RCC 7860 (cell line): ENCODE measurements around the gene NEK7.
A peak's percentile ranks its signal among the peaks of the same experiment; 100 is the strongest.
"Not testable (repeated sequence)": the region's sequence is repeated elsewhere in the genome, so short reads cannot be mapped to it uniquely, and the experiment has no call there.

Experiments used
- DNase-seq: peaks from one replicate; pipeline ENCODE4 v3.0.0-alpha.2; 2015; ENCODE audit warnings: low spot score
- FAIRE-seq: peaks from 2 replicates; lab custom pipeline; 2012; peaks lifted over from hg19 to GRCh38; lab: Jason Lieb, UNC

Gene NEK7

GRCh38 chr1:198168227-198168626, 11.4 kb downstream of the NEK7 start:
- DNase-seq (peak; percentile 57), FAIRE-seq (peak; percentile 73)

DNA sequence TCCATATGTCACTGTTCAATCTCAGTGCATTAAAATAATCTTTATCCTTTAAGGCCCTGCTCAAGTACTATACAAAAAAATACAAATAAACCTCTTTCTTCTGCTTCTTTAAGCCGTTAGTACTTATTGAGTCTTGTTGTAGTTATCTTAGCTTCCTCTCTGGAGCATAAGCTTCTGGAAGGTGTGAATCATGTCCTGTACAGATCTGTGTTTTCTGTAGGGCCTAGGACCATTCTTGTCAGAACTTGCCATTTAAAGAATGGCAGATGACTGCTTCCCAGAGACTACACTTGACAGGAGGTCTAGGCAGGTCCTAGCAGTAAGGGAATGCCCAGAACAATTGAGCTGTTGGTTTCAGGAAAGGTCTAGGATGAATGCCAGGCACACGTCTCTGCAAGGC, 12.9 kb downstream of the NEK7 start:
- DNase-seq (no peak), FAIRE-seq (no peak)

GRCh38 chr1:198171667-198172540, 15.1 kb downstream of the NEK7 start:
- FAIRE-seq, result no peak

DNA sequence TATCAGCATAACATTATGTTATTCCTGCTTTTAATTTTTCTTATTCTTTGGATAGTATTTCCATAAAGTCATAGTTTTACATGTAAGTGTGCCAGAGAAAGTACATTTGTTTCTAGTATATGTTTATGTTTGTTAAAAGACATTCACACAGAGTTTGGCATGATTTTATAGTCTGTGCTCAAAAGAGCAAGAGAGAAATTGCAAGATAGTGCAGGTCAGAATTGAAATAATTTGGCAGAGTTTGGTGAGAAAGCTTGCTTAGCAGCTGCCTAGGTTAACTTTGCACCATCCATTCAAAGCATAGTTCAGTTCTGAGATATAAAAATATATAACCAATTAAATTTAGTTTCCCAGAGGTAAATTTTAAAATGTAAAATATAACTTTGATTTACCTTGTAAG, 17.0 kb downstream of the NEK7 start:
- DNase-seq (no peak), FAIRE-seq (peak; percentile 5)

More at GRCh38 chr1:198171667-198172540, 15.1 kb downstream of the NEK7 start:
- no peak for DNase-seq

- DNase-seq (no peak), FAIRE-seq (no peak)
These were observed 17.5 kb downstream of the NEK7 start for GRCh38 chr1:198174297-198174696.

GRCh38 chr1:198175423-198176170, 18.8 kb downstream of the NEK7 start:
- FAIRE-seq (peak; percentile 57), DNase-seq (peak; percentile 56)

- no peak for FAIRE-seq
- no peak for DNase-seq
These were observed 19.4 kb downstream of the NEK7 start for GRCh38 chr1:198176179-198176578.

GRCh38 chr1:198177546-198177945, 20.7 kb downstream of the NEK7 start:
- FAIRE-seq, result no peak

GRCh38 chr1:198178615-198179014, 21.8 kb downstream of the NEK7 start:
- FAIRE-seq, result no peak
- no peak for DNase-seq

More at GRCh38 chr1:198177546-198177945, 20.7 kb downstream of the NEK7 start:
- no peak for DNase-seq

GRCh38 chr1:198179556-198179981, 22.8 kb downstream of the NEK7 start:
- FAIRE-seq (peak; percentile 38), DNase-seq (peak; percentile 32)

GRCh38 chr1:198183605-198184004, 26.8 kb downstream of the NEK7 start:
- FAIRE-seq (no peak), DNase-seq (no peak)

GRCh38 chr1:198184516-198184915, 27.7 kb downstream of the NEK7 start:
- DNase-seq (no peak), FAIRE-seq (no peak)

DNA sequence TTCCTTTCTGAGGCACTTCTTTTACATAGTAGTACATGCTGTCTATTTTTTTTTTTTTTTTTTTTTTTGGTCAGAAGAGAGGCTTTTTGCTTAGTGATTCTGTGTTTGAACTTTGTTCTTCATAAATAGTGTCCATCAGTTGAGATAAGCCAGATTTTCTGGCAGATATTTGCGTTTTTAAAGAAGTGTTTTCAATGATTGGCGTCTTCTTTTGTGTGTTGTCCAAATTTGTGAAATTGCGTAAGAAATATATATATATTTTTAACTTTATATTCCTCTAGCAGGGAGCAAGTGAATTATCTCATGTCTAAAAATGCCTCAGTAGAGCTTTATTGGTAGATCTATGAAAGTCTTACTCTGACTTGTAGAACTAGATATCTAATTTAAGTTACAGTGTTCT, 28.3 kb downstream of the NEK7 start:
- FAIRE-seq (no peak), DNase-seq (no peak)

DNA sequence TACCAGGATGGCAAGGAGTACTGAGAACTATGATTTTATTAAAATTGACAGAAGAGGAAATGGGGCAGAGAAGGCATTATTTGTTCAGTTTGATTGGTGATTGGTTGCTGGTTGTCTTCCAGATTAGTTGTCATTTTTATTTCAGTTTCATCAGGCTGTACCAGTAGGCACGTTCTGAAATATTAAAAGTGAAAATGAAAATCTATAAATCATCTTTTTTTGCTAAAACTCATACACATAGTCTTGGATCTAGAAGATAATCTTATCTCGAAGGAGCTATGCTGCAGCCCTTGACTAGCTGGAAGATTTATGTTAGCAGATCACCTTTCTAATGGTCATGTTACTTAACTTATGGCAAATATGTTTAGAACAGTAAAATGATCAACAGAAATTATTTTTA, 29.0 kb downstream of the NEK7 start:
- FAIRE-seq (no peak), DNase-seq (no peak)

- no peak for DNase-seq
These were observed 30.2 kb downstream of the NEK7 start for GRCh38 chr1:198186916-198187580.

DNA sequence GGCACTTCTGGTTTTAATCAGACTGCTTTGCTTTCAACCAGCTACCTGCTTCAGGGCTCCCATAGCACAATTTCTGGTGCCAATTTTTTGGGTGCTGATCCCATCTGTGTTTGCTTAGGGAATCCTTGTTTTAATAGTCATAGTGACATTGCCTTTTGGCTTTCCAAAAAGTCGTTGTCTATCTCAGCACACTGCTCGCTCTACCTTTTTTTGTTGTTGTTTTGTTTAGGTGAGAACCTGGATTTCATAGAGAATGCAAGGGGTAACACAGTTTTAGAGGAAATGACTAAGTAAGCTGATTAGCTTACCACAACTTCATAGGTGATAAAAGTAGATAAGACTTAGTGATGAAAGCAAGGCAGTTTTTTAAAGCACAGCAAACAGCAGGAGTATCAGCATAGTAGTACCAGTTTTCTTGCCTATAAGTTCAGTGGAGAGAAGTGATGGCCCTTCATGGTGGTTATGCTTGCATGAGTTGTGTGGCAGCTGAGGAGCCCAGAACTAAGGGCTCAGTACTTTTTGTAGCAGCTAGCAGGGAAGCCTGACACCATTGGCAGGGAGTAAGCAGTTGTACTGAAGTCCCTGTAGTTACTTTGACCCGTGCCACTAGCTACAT, 31.3 kb downstream of the NEK7 start:
- DNase-seq (no peak), FAIRE-seq (no peak)

More at GRCh38 chr1:198186916-198187580, 30.2 kb downstream of the NEK7 start:
- no peak for FAIRE-seq

- DNase-seq, result no peak
- no peak for FAIRE-seq
These were observed 34.3 kb downstream of the NEK7 start for GRCh38 chr1:198191117-198191516.

DNA sequence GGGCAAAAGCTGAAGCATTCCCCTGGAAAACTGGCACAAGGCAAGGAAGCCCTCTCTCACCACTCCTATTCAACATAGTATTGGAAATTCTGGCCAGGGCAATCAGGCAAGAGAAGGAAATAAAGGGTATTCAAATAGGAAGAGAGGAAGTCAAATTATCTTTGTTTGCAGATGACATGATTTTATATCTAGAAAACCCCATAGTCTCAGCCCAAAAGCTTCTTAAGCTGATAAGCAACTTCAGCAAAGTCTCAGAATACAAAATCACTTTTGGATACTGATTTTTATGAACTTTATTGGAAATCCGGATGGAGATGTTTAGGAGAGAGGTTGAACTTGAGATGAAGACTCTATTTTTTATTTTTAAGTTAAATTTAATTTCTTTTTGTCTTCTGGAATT, 37.1 kb downstream of the NEK7 start:
- FAIRE-seq, DNase-seq: not testable (repeated sequence)

- FAIRE-seq (no peak), DNase-seq (no peak)
These were observed 39.8 kb downstream of the NEK7 start for GRCh38 chr1:198196630-198197029.

DNA sequence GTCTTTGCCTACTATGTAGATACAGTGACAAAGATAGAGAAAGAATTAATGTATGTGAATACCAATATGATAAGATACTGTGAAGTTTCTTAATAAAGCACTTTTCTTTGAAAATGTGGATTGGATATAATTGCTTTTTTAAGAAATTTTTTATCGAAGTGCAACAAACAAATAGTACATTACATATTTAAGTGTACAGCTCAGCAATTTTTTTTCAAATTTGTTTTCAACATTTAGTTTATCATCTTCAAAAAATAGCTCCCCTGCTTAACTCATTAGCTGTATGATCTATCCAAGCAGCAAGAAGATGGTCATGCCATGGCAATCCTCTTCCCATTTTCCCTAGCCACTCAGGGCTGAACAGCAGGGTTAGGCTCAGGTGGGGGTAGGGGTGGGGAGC, 40.5 kb downstream of the NEK7 start:
- FAIRE-seq, result no peak
- DNase-seq, result no peak

DNA sequence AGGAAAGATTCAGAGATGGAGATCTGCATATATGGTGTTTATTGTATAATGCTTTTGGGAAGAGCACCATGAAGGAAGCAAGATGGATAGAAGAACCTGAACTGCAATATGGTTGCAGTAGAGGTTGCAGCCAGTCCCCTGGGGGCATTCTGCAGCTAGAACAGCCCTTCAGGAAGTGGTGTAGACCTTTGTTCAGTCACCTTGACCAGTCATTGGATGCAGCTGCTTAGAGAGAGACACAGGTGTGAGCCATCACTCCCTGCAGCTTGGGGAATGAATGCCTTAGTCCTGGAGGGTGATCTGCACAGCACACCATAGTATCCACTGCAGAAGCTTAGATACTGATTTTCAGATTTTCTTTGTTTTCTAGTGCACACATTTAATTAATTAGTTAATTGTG, 42.3 kb downstream of the NEK7 start:
- no peak for FAIRE-seq
- DNase-seq, result no peak
